BJ (cell line): ENCODE data around the gene FCHSD2. TPM values are rescaled to one million over a fixed set of nuclear protein-coding genes. Genes with fewer than 3 reads are reported as not detected.
"Not testable (repeated sequence)": the region's sequence is repeated elsewhere in the genome, so short reads cannot be mapped to it uniquely, and the experiment has no call there.

Source experiments
- CTCF ChIA-PET: fragments of 350-600 bp; formaldehyde crosslinking; extraction: SDS; loops from one replicate; lab custom pipeline; 2021; ENCODE audit warnings: antibody characterized with exemption, inconsistent platforms; lab: Yijun Ruan, JAX
- POLR2A ChIA-PET: fragments of 300-600 bp; sonication (Branson Sonifier 250); formaldehyde crosslinking; extraction: SDS; loops from one replicate; lab custom pipeline; 2021; ENCODE audit warnings: antibody characterized with exemption; lab: Charles Lee
- DNase-seq: peaks from one replicate; pipeline ENCODE4 v3.0.0-alpha.2; 2011; ENCODE audit warnings: low read depth
- H3K27me3 ChIP-seq: 2 replicates; pipeline ENCODE4 v1.6.0; 2011; ENCODE audit warnings: low read length; ENCODE audit not compliant: control insufficient read depth, insufficient read depth
- H3K36me3 ChIP-seq: 2 replicates; pipeline ENCODE4 v1.5.1; 2011; ENCODE audit warnings: low read length; ENCODE audit not compliant: control insufficient read depth, insufficient read depth
- H3K4me3 ChIP-seq: 2 replicates; pipeline ENCODE4 v1.5.1; 2011; ENCODE audit warnings: low read depth, mild to moderate bottlenecking, control low read depth, low read length
- CTCF ChIP-seq: IDR thresholded peaks from 2 replicates; pipeline ENCODE4 v1.5.1; 2011; ENCODE audit warnings: low read depth, mild to moderate bottlenecking, control low read depth, inconsistent platforms, low read length, moderate library complexity; ENCODE audit not compliant: insufficient read depth
- polyA plus RNA-seq: library from polyadenylated mRNA; depleted of rRNA; stranded (reverse); fragments of >200 nt; gene quantifications from 2 replicates; pipeline ENCODE4 v1.2.3, GENCODE V29; 2011

The FCHSD2 gene
- polyA plus RNA-seq, 1 experiment: 24.9 TPM

- no peak for DNase-seq
- no peak for TF ChIP-seq CTCF
- H3K36me3 ChIP-seq: no peaks in the 10 kb centered on the region
- H3K4me3 ChIP-seq: no peak overlapping the region
- CTCF ChIA-PET: no interaction called here
- POLR2A ChIA-PET: no interaction called here
- H3K27me3 ChIP-seq: no peaks in the 10 kb centered on the region
Measured at GRCh38 chr11:73028611-73029010, 113.5 kb downstream of the FCHSD2 start.

GRCh38 chr11:73027840-73028239, 114.3 kb downstream of the FCHSD2 start:
- H3K36me3 ChIP-seq, CTCF ChIA-PET, POLR2A ChIA-PET, H3K4me3 ChIP-seq, DNase-seq, H3K27me3 ChIP-seq: not testable (repeated sequence)

GRCh38 chr11:73024639-73025038, 117.5 kb downstream of the FCHSD2 start:
- Histone ChIP-seq H3K36me3 (no peaks in the 10 kb centered on the region), H3K27me3 (no peaks in the 10 kb centered on the region), H3K4me3 (no peak overlapping the region)
- ChIA-PET CTCF (interaction anchor here (0.6 kb wide), 1 partner anchor 442 kb away, joined by 3 read pairs; no protein-coding TSS in a partner anchor), POLR2A (no interaction called here)
- TF ChIP-seq CTCF: no peak
- no peak for DNase-seq

- no peak for TF ChIP-seq CTCF
Measured at GRCh38 chr11:73019996-73020395, 122.1 kb downstream of the FCHSD2 start.

GRCh38 chr11:73019449-73019848, 122.7 kb downstream of the FCHSD2 start:
- TF ChIP-seq CTCF: no peak
- no peaks in the 10 kb centered on the region for H3K27me3 ChIP-seq
- no peaks in the 10 kb centered on the region for H3K36me3 ChIP-seq
- POLR2A ChIA-PET: no interaction called here
- CTCF ChIA-PET: no interaction called here
- DNase-seq: no peak
- H3K4me3 ChIP-seq: no peak overlapping the region

More at GRCh38 chr11:73019996-73020395, 122.1 kb downstream of the FCHSD2 start:
- CTCF ChIA-PET: no interaction called here
- POLR2A ChIA-PET: no interaction called here
- Histone ChIP-seq H3K4me3 (no peak overlapping the region), H3K27me3 (no peaks in the 10 kb centered on the region), H3K36me3 (no peaks in the 10 kb centered on the region)
- no peak for DNase-seq

- ChIA-PET POLR2A (no interaction called here), CTCF (no interaction called here)
- Histone ChIP-seq H3K27me3 (no peaks in the 10 kb centered on the region), H3K36me3 (no peaks in the 10 kb centered on the region), H3K4me3 (no peak overlapping the region)
- DNase-seq: no peak
- TF ChIP-seq CTCF: no peak
Measured at GRCh38 chr11:73018856-73019255, 123.3 kb downstream of the FCHSD2 start.
